22Rv1 (cell line): Measurements from ENCODE around the gene ACVR2A.

Source experiments
- ZFX ChIP-seq: fragments of 450-650 bp; IDR thresholded peaks from 2 replicates; pipeline ENCODE4 v1.6.1; 2017; ENCODE audit warnings: antibody characterized with exemption, borderline replicate concordance
- TF ChIP-seq, protein P1 (sequence below): fragments of 450-650 bp; IDR thresholded peaks from 2 replicates; pipeline ENCODE4 v1.5.1; 2017; ENCODE audit warnings: mild to moderate bottlenecking

DNA sequence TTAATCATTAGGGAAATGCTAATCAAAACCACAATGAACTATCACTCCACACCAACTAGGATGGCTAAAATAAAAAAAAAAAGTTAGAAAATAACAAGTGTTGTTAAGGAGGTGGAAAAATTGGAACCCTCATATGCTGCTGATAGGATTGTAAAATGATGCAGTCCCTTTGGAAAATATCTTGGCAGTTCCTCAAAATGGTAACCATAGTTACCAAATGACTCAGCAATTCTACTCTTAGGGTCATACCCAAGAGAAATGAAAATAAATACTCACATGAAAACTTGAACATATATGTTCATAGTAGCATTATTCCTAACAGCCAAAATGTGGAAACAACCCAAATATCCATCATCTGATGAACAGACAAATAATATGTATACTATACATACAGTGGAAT is 15.7 kb upstream of the ACVR2A start:
- TF ChIP-seq, protein P1, sequence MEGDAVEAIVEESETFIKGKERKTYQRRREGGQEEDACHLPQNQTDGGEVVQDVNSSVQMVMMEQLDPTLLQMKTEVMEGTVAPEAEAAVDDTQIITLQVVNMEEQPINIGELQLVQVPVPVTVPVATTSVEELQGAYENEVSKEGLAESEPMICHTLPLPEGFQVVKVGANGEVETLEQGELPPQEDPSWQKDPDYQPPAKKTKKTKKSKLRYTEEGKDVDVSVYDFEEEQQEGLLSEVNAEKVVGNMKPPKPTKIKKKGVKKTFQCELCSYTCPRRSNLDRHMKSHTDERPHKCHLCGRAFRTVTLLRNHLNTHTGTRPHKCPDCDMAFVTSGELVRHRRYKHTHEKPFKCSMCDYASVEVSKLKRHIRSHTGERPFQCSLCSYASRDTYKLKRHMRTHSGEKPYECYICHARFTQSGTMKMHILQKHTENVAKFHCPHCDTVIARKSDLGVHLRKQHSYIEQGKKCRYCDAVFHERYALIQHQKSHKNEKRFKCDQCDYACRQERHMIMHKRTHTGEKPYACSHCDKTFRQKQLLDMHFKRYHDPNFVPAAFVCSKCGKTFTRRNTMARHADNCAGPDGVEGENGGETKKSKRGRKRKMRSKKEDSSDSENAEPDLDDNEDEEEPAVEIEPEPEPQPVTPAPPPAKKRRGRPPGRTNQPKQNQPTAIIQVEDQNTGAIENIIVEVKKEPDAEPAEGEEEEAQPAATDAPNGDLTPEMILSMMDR: no peak
- TF ChIP-seq ZFX: no peak
